Measurements from ENCODE around the gene SMG9. TPM values are rescaled to one million over a fixed set of nuclear protein-coding genes. Genes with fewer than 3 reads are reported as not detected.

SMG9 gene, protein sequence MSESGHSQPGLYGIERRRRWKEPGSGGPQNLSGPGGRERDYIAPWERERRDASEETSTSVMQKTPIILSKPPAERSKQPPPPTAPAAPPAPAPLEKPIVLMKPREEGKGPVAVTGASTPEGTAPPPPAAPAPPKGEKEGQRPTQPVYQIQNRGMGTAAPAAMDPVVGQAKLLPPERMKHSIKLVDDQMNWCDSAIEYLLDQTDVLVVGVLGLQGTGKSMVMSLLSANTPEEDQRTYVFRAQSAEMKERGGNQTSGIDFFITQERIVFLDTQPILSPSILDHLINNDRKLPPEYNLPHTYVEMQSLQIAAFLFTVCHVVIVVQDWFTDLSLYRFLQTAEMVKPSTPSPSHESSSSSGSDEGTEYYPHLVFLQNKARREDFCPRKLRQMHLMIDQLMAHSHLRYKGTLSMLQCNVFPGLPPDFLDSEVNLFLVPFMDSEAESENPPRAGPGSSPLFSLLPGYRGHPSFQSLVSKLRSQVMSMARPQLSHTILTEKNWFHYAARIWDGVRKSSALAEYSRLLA
- total RNA-seq = 126 TPM

DNA sequence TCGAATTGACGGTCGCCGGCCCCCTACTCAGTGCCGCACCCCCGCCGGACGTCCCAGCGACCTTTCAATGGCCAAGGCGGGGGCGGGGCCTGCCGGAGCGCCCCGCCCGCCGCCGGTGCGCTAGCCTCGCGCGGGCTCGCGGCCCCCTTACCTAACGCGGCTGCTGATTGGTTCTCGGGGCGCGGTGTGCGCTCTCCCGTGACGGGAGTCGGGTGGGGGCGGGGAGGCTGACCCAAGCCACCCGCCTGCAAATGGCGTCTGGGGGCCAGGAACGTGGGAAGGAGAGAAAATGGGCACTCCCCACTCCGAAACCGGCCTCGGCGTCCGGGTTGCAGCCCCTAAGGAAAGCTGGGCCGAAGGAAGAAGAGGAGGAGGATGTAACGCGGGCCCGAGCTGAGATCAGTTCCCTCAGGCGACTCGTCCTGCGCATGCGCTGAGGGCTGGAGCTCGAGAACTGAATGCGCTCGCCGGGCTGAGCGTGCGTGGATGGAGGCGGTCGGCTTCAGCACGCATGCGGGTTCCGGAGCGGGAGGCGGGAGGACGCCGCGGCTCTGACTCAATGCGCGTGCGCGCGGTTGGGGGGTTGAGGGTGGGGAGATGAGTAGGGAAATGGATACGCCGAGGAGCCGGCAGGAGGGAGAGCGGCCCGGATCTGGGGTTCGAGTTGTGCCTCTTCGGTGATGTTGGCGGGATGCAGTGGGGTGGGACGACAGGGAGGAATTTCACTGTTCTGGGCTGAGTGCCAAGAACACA, at the start of gene SMG9:
SMG9 (minus strand) TSS at position 460 of the 753 bp plus-strand sequence. CDS start 4,221 bp downstream, outside the sequence.
- peak within 1 kb of the TSS; percentile 99 for H3K27ac ChIP-seq
- peak; percentile 87 to 98 for DNase-seq (ENCODE audit: low spot score in 2 of 2)
- TF ChIP-seq, protein P1, sequence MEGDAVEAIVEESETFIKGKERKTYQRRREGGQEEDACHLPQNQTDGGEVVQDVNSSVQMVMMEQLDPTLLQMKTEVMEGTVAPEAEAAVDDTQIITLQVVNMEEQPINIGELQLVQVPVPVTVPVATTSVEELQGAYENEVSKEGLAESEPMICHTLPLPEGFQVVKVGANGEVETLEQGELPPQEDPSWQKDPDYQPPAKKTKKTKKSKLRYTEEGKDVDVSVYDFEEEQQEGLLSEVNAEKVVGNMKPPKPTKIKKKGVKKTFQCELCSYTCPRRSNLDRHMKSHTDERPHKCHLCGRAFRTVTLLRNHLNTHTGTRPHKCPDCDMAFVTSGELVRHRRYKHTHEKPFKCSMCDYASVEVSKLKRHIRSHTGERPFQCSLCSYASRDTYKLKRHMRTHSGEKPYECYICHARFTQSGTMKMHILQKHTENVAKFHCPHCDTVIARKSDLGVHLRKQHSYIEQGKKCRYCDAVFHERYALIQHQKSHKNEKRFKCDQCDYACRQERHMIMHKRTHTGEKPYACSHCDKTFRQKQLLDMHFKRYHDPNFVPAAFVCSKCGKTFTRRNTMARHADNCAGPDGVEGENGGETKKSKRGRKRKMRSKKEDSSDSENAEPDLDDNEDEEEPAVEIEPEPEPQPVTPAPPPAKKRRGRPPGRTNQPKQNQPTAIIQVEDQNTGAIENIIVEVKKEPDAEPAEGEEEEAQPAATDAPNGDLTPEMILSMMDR (IDR thresholded peaks at IDR 0.05) = no peak
- H3K4me3 ChIP-seq = peak within 1 kb of the TSS; percentile 77 to 92
- intact Hi-C loops (cut with DNase I) = loop anchor here (1.0 to 10.0 kb wide), 5 partner anchors 72 to 221 kb away; partner anchors contain the start of genes IRGQ, ZNF283, ZNF45 and ZNF575
- peaks cover 3 to 26% of the 10 kb centered on the region in 2 donors for H3K4me1 ChIP-seq
- H3K9me3 ChIP-seq = no peaks in the 10 kb centered on the region
- no peaks in the 10 kb centered on the region for H3K27me3 ChIP-seq
- peaks cover 9 to 12% of the 10 kb centered on the region in 2 donors for H3K36me3 ChIP-seq

DNA sequence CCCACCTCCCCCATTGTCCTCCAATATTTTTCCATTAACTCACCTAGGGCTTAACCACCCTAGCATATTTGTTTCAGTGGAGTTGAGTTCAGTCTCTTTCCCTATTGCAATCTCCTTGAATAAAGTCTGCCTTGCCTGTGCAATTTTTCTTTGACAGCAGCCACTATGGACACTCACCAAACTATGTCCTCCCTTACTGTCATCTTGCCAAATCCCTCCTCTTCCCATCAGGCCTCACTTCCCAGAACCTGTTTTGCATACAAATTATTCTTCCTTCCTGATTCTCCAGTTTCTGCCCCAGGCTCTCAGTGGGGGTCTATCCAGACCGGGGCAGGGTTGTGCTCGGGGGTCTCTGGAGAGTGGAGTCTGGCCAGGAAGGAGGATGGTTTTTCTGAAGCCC, 49.7 kb upstream of the SMG9 start:
- intact Hi-C loops (cut with DNase I) = no loop called here
- no peak for DNase-seq (ENCODE audit: low spot score in 2 of 2)
- Histone ChIP-seq H3K27ac (no peak overlapping the region), H3K27me3 (no peaks in the 10 kb centered on the region), H3K4me1 (no peaks in the 10 kb centered on the region), H3K9me3 (no peaks in the 10 kb centered on the region), H3K36me3 (no peaks in the 10 kb centered on the region), H3K4me3 (no peak overlapping the region)
- TF ChIP-seq, protein P1 (IDR thresholded peaks at IDR 0.05) = no peak

DNA sequence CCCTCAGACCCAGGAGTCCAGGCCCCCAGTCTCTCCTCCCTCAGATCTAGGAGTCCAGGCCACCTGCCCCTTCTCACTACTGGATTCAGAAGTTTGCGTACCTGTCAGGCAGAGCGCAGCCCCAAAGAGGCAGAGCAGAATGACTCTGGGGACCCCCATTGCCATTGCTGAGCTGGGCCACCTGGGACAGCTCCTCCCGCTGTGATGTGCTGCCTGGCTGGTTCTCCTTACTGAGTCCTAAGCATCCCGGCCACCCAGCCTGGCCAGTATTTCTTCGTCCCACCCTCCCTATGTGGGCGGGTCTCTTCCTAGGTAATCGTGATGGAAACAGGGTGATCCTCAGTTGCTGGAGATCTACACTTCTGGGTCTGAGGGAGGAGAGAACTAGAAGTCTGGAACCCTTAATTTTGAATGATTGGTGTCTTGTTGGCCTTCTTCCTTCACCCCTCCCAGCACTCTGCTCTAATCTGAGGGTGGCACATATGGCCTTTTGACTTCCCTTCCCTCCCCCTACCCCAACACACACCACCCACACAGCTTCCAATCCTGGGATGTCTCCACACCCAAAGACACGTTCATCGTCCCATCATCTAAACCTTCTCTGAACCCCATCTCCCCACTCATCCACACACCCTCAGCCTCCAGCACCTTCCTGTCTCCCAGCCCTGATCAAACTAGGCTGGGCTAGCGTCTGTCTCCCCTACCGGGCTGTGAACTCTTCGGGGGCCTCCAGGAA, 47.6 kb upstream of the SMG9 start, which contains the start of gene LYPD5:
LYPD5 (minus strand) TSS at position 232 of the 736 bp plus-strand sequence; CDS start at position 165, 67 bp downstream.
- Histone ChIP-seq H3K4me3 (no peak within 1 kb of the TSS), H3K4me1 (no peaks in the 10 kb centered on the region), H3K27ac (no peak within 1 kb of the TSS), H3K9me3 (no peaks in the 10 kb centered on the region), H3K36me3 (no peaks in the 10 kb centered on the region), H3K27me3 (peaks cover 5% of the 10 kb centered on the region)
- intact Hi-C loops (cut with DNase I) = no loop called here
- TF ChIP-seq, protein P1 (IDR thresholded peaks at IDR 0.05) = no peak
- no peak for DNase-seq (ENCODE audit: low spot score in 2 of 2)

DNA sequence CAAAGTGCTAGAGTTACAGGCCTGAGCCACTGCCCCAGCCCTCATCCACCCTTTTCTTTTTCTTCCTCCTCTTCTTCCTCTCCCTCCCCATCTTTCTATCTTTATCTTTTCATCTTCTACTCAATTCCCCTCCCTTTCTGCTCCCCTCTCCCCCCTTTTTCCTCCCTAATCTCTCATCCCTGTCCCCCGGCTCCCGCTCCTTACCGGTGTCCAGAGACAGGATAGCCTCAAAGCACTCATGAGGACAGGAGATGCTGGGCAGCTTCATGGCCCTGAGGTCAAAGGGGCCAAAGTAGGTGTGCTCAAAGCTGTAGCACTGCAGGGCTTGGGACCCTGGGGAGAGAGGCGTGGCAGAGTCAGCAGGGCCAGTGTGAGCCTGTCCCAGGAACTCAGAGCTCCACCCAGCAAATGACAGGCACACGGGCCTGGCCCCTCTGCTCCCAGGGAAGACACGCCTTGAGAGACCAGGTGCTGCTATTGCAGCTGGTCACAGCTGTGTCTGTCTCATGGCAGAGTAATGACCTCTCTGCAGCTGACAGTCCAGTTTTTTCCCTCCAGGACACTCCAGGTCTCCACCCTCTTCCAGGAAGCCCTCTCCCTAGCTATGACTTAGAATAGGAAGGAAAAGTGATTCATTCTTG, 44.9 kb upstream of the SMG9 start:
- Histone ChIP-seq H3K4me3 (no peak overlapping the region), H3K4me1 (no peaks in the 10 kb centered on the region), H3K27ac (no peak overlapping the region), H3K36me3 (no peaks in the 10 kb centered on the region), H3K9me3 (no peaks in the 10 kb centered on the region), H3K27me3 (peaks cover 5% of the 10 kb centered on the region)
- DNase-seq (ENCODE audit: low spot score in 2 of 2) = no peak
- TF ChIP-seq, protein P1 (IDR thresholded peaks at IDR 0.05) = no peak
- intact Hi-C loops (cut with DNase I) = no loop called here

Data from ascending aorta (tissue), 2 donors.